Measurements from ENCODE around the gene PDCD4. TPM values are rescaled to one million over a fixed set of nuclear protein-coding genes. Genes with fewer than 3 reads are reported as not detected.

The PDCD4 gene
- total RNA-seq, 1 experiment from 2014 or later: 63.0 TPM

GRCh38 chr10:110883924-110884323 is 12.2 kb downstream of the PDCD4 start:
- BruUV-seq (replicated peaks): no TSS peak
- Histone ChIP-seq H4K20me1 (ENCODE audit: insufficient read depth) (no peaks in the 10 kb centered on the region), H3K9me3 (ENCODE audit: control insufficient read depth in 1 of 2, insufficient read depth in 1 of 2, low read depth in 1 of 2, low read length in 2 of 2) (no peaks in the 10 kb centered on the region), H3K36me3 (ENCODE audit: control insufficient read depth in 1 of 2, insufficient read depth in 2 of 2, low read length in 2 of 2) (peaks cover 0 to 6% of the 10 kb centered on the region in 2 experiments; a peak in 1 of 4 replicates), H3K79me2 (ENCODE audit: insufficient read depth, low read length) (no peaks in the 10 kb centered on the region), H3K9me2 (ENCODE audit: insufficient read depth) (no peaks in the 10 kb centered on the region), H3K27me3 (ENCODE audit: insufficient read depth, low read length) (no peaks in the 10 kb centered on the region), H3K4me3 (replicated peaks in 1 of 2; ENCODE audit: low read depth in 1 of 2, low read length in 2 of 2) (no peak overlapping the region), H3K4me2 (ENCODE audit: low read length) (no peak overlapping the region), H3K27ac (ENCODE audit: low read depth, low read length) (no peak overlapping the region), H3K4me1 (ENCODE audit: control insufficient read depth in 1 of 2, insufficient read depth in 2 of 2, low read length in 2 of 2) (no peaks in the 10 kb centered on the region), H3K9ac (ENCODE audit: low read length) (no peak overlapping the region), H2AFZ (ENCODE audit: low read depth, low read length, poor library complexity, severe bottlenecking) (no peak overlapping the region)
- CTCF ChIA-PET: no interaction called here
- POLR2A ChIA-PET: no interaction called here
- RAD21 ChIA-PET (ENCODE audit: low non-redundant PET in 1 of 2, low total read pairs in 2 of 2, uncharacterized antibody in 2 of 2, unreplicated experiment in 2 of 2): no interaction called here
- ATAC-seq (no peak), DNase-seq (ENCODE audit: low read depth, low spot score) (no peak)
- intact Hi-C loops (cut with micrococcal nuclease): no loop called here
- TF ChIP-seq SIN3A (IDR thresholded peaks at IDR 0.05; ENCODE audit: low read depth) (no peak), ZFX (IDR thresholded peaks at IDR 0.05) (no peak), YY1 (IDR thresholded peaks at IDR 0.05; ENCODE audit: extremely low read depth, insufficient replicate concordance, low read depth, low read length) (no peak), CEBPB (IDR thresholded peaks at IDR 0.05; ENCODE audit: low read depth) (no peak), JUND (IDR thresholded peaks at IDR 0.05) (no peak), RAD21 (IDR thresholded peaks at IDR 0.05; ENCODE audit: low read depth) (no peak), ZNF274 (IDR thresholded peaks at IDR 0.05; ENCODE audit: low read depth, low read length) (no peak), POLR2AphosphoS5 (IDR thresholded peaks at IDR 0.05; ENCODE audit: low read depth, low read length) (no peak), FOSL1 (IDR thresholded peaks at IDR 0.05; ENCODE audit: low read depth) (no peak), CBX3 (IDR thresholded peaks at IDR 0.05; ENCODE audit: low read depth) (no peak), EZH2 (IDR thresholded peaks at IDR 0.05) (no peak), REST (IDR thresholded peaks at IDR 0.05; ENCODE audit: low read depth) (no peak), ZBTB33 (IDR thresholded peaks at IDR 0.05; ENCODE audit: extremely low read depth, insufficient replicate concordance, low read length) (no peak), SP1 (IDR thresholded peaks at IDR 0.05; ENCODE audit: low read depth) (no peak), MAX (IDR thresholded peaks at IDR 0.05) (no peak), EGR1 (IDR thresholded peaks at IDR 0.05; ENCODE audit: low read depth) (no peak), ELF1 (IDR thresholded peaks at IDR 0.05; ENCODE audit: borderline replicate concordance, low read depth) (no peak), EZH2phosphoT487 (IDR thresholded peaks at IDR 0.05; ENCODE audit: borderline replicate concordance) (no peak), ATF3 (IDR thresholded peaks at IDR 0.05) (no peak)

All from HCT116 (cell line).